Stimulated activated CD4-positive, alpha-beta T cell treated with anti-CD3 and anti-CD28 coated beads, Interleukin-2, amount 100 ng/mL, for 48 hours (primary cell): ENCODE measurements around the gene DSG2.
"Not testable (repeated sequence)": the region's sequence is repeated elsewhere in the genome, so short reads cannot be mapped to it uniquely, and the experiment has no call there.

ENCODE experiments used
- DNase-seq, 2 donors: peaks; one replicate each; pipeline ENCODE4 v3.0.0-alpha.2; 2020

The DSG2 gene

GRCh38 chr18:31503011-31503410, 5.0 kb downstream of the DSG2 start:
- no peak for DNase-seq

DNA sequence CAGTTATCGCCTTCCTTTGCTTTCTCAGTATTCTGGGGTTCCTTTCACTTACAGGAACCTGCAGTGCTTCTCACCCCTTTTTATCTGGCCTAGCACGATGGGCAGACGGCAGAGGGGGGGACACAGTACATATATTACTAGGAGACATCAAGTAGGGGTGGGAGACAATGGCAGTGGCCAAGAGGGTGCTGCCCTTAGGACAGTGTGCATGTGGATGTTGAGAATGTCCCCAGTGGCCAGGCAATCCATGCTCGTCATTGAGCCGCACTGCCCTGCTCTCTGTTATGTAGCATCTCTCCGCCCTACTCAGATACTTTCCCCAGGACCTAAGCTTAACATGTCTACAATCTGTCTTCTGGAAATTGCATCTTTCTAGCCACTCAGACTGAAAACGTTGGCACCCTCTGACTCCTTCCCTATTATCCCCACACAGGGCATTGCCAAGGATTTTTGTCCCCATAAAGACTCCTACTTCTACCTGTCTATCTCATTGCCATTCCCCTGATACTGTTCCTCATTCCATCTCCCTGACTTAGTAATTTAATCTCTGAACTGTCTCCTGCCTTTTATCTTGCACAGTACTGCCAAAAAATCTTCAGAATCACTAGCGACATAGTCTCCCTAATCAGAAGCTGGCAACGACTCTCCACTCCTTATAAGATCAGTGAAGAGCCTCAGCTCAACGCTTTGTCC, 6.6 kb downstream of the DSG2 start:
- no peak for DNase-seq

GRCh38 chr18:31505156-31505555, 7.2 kb downstream of the DSG2 start:
- DNase-seq, result no peak

- no peak for DNase-seq
Measured at GRCh38 chr18:31506024-31506742, 8.2 kb downstream of the DSG2 start.

DNA sequence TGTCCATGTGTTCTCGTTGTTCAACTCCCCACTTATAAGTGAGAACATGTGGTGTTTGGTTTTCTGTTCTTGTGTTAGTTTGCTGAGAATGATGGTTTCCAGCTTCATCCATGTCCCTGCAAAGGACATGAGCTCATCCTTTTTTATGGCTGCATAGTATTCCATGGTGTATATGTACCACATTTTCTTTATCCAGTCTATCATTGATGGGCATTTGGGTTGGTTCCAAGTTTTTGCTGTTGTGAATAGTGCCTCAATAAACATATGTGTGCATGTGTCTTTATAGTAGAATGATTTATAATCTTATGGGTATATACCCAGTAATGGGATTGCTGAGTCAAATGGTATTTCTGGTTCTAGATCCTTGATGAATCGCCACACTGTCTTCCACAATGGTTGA, 9.1 kb downstream of the DSG2 start:
- not testable (repeated sequence) for DNase-seq

- no peak for DNase-seq
Measured at GRCh38 chr18:31508781-31509180, 10.8 kb downstream of the DSG2 start.

- no peak for DNase-seq
Measured at GRCh38 chr18:31509571-31509970, 11.6 kb downstream of the DSG2 start.

GRCh38 chr18:31510319-31510718, 12.3 kb downstream of the DSG2 start:
- no peak for DNase-seq

- no peak for DNase-seq
Measured at GRCh38 chr18:31511098-31511497, 13.1 kb downstream of the DSG2 start.

- DNase-seq, result no peak
Measured at GRCh38 chr18:31512203-31512764, 14.3 kb downstream of the DSG2 start.

- no peak for DNase-seq
Measured at GRCh38 chr18:31513189-31513935, 15.4 kb downstream of the DSG2 start.

- DNase-seq, result no peak
Measured at GRCh38 chr18:31516437-31516836, 18.5 kb downstream of the DSG2 start.

GRCh38 chr18:31526374-31526773, 28.4 kb downstream of the DSG2 start:
- no peak for DNase-seq

GRCh38 chr18:31533236-31533635, 35.3 kb downstream of the DSG2 start:
- DNase-seq, result no peak

DNA sequence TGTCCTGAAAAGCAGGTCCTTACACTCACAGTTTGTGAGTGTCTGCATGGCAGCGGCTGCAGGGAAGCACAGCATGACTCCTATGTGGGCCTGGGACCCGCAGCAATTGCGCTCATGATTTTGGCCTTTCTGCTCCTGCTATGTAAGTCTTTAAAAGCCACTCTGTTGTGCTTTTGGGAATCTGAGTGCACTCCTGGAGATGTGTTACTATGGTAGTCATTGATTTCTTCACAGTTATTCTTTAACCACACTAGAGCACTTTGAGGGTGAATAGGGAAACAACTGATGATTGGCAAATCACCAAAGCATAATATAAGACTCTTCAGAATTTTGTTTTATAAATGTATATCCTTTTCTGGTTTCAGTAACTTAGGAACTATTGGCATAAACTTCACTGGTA, 40.9 kb downstream of the DSG2 start:
- no peak for DNase-seq

- DNase-seq, result no peak
Measured at GRCh38 chr18:31546476-31546875, 48.5 kb downstream of the DSG2 start.

GRCh38 chr18:31548853-31549252, 50.9 kb downstream of the DSG2 start:
- DNase-seq, result no peak

- no peak for DNase-seq
Measured at GRCh38 chr18:31549416-31549815, 51.4 kb downstream of the DSG2 start.

GRCh38 chr18:31551883-31552282, 53.9 kb downstream of the DSG2 start:
- DNase-seq, result no peak

DNA sequence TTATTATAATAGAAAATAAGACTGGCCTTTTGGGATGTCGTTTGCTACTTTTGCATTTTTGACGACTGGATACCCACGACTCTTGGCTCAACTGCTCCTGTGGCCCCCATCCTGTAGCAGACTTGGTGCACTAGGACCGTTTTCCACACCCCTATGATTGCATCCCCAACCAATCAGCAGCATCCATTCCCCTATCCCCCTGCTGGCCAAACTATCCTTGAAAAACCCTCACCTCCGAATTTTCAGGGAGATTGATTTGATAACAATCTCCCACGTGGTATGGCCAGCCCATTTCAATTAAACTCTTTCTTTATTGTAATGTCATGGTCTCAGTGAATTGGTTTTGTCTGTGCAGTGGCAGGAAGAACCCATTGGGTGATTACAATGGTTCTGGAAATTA, 55.8 kb downstream of the DSG2 start:
- DNase-seq, result no peak

GRCh38 chr18:31554776-31555175, 56.8 kb downstream of the DSG2 start:
- no peak for DNase-seq

DNA sequence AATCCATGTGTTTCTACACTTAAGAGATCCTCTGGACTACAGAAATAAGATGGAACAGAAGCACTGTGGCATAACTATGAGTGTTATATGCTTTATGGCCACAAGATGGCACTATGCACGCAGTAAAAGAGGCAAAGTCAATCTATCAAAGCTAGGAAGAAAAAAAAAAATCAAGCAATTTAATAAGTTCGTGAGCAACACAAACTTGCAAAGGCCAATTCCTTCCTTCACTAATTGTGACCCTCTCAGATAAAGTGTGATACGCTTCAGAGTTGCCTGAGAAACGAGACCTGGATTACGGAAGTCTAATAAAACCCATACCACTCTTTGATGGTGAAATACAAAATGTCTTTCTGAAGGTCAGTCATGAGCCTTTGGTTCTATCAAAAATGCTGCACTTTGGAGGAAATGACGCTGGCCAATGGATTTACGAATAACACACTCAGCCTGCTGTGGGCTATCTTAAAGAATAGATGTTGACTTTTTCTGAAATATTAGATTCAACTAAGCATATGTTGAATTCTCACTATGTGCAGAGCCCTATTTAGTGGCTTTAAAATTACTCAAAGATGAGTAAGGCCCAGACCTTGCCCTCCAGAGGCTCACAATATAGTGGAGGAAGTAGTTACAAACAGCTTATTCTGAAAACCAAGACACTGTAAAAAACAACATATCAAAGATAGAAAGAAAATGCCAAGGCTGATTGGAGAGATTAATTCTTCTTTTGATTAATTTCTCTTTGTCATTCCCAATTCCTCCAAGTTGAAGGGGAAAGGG, 58.2 kb downstream of the DSG2 start:
- DNase-seq, result peak; percentile 19 to 22

- DNase-seq, result no peak
Measured at GRCh38 chr18:31557446-31557845, 59.5 kb downstream of the DSG2 start.
